ENCODE measurements around the gene PIP4P1. TPM values are rescaled to one million over a fixed set of nuclear protein-coding genes. Genes with fewer than 3 reads are reported as not detected.

The PIP4P1 gene
- total and polyA plus RNA-seq, 10 of the 15 experiments (the other 5 are each of a cell fraction or from before 2014, with no cell fraction given), result 19.1 to 47.4 (median 39.7) TPM

DNA sequence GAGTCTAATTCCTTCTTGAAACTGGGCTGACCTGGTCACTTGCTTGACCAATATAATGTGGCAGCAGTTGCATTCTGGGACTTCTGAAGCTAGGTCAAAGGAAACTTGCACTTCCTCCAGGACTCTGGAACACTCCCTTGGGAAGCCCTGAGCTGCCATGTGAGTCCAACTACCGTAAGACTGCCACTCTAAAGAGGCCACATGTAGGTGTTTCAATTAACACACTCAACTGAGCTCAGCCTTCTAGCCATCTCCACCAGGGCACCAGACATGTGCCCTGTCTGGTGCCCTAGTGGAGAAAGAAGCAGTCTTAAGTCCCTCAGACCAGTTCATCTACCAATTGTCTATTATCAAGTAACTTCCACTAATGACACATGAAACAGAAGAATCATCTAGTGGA is 41.8 kb downstream of the PIP4P1 start (continued):
- TF ChIP-seq YY1 (IDR thresholded peaks at IDR 0.05; ENCODE audit: low read depth, low read length), result no peak
- TF ChIP-seq CBX3 (IDR thresholded peaks at IDR 0.05; ENCODE audit: borderline replicate concordance, low read depth), result no peak
- TF ChIP-seq, protein P1, sequence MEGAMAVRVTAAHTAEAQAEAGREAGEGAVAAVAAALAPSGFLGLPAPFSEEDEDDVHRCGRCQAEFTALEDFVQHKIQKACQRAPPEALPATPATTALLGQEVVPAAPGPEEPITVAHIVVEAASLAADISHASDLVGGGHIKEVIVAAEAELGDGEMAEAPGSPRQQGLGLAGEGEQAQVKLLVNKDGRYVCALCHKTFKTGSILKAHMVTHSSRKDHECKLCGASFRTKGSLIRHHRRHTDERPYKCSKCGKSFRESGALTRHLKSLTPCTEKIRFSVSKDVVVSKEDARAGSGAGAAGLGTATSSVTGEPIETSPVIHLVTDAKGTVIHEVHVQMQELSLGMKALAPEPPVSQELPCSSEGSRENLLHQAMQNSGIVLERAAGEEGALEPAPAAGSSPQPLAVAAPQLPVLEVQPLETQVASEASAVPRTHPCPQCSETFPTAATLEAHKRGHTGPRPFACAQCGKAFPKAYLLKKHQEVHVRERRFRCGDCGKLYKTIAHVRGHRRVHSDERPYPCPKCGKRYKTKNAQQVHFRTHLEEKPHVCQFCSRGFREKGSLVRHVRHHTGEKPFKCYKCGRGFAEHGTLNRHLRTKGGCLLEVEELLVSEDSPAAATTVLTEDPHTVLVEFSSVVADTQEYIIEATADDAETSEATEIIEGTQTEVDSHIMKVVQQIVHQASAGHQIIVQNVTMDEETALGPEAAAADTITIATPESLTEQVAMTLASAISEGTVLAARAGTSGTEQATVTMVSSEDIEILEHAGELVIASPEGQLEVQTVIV (IDR thresholded peaks at IDR 0.05; ENCODE audit: borderline replicate concordance, partially characterized antibody), result no peak
- no peak for TF ChIP-seq STAT3 (IDR thresholded peaks at IDR 0.05; ENCODE audit: low read depth, low read length)
- TF ChIP-seq, protein P2, sequence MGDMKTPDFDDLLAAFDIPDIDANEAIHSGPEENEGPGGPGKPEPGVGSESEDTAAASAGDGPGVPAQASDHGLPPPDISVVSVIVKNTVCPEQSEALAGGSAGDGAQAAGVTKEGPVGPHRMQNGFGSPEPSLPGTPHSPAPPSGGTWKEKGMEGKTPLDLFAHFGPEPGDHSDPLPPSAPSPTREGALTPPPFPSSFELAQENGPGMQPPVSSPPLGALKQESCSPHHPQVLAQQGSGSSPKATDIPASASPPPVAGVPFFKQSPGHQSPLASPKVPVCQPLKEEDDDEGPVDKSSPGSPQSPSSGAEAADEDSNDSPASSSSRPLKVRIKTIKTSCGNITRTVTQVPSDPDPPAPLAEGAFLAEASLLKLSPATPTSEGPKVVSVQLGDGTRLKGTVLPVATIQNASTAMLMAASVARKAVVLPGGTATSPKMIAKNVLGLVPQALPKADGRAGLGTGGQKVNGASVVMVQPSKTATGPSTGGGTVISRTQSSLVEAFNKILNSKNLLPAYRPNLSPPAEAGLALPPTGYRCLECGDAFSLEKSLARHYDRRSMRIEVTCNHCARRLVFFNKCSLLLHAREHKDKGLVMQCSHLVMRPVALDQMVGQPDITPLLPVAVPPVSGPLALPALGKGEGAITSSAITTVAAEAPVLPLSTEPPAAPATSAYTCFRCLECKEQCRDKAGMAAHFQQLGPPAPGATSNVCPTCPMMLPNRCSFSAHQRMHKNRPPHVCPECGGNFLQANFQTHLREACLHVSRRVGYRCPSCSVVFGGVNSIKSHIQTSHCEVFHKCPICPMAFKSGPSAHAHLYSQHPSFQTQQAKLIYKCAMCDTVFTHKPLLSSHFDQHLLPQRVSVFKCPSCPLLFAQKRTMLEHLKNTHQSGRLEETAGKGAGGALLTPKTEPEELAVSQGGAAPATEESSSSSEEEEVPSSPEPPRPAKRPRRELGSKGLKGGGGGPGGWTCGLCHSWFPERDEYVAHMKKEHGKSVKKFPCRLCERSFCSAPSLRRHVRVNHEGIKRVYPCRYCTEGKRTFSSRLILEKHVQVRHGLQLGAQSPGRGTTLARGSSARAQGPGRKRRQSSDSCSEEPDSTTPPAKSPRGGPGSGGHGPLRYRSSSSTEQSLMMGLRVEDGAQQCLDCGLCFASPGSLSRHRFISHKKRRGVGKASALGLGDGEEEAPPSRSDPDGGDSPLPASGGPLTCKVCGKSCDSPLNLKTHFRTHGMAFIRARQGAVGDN (IDR thresholded peaks at IDR 0.05), result no peak
- TF ChIP-seq CHD4 (IDR thresholded peaks at IDR 0.05), result no peak
- no peak for TF ChIP-seq SUPT20H (IDR thresholded peaks at IDR 0.05; ENCODE audit: borderline replicate concordance, control insufficient read depth, low read depth, low read length)
- TF ChIP-seq IRF4 (IDR thresholded peaks at IDR 0.05; ENCODE audit: low read depth, low read length), result no peak
- TF ChIP-seq, protein P3, sequence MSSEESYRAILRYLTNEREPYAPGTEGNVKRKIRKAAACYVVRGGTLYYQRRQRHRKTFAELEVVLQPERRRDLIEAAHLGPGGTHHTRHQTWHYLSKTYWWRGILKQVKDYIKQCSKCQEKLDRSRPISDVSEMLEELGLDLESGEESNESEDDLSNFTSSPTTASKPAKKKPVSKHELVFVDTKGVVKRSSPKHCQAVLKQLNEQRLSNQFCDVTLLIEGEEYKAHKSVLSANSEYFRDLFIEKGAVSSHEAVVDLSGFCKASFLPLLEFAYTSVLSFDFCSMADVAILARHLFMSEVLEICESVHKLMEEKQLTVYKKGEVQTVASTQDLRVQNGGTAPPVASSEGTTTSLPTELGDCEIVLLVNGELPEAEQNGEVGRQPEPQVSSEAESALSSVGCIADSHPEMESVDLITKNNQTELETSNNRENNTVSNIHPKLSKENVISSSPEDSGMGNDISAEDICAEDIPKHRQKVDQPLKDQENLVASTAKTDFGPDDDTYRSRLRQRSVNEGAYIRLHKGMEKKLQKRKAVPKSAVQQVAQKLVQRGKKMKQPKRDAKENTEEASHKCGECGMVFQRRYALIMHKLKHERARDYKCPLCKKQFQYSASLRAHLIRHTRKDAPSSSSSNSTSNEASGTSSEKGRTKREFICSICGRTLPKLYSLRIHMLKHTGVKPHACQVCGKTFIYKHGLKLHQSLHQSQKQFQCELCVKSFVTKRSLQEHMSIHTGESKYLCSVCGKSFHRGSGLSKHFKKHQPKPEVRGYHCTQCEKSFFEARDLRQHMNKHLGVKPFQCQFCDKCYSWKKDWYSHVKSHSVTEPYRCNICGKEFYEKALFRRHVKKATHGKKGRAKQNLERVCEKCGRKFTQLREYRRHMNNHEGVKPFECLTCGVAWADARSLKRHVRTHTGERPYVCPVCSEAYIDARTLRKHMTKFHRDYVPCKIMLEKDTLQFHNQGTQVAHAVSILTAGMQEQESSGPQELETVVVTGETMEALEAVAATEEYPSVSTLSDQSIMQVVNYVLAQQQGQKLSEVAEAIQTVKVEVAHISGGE (CRISPR knock-in tag; IDR thresholded peaks at IDR 0.05), result no peak
